K562 (cell line): Measurements from ENCODE around the gene ABHD16A. TPM values are rescaled to one million over a fixed set of nuclear protein-coding genes. Genes with fewer than 3 reads are reported as not detected.

Source experiments
- ATAC-seq: fragments of 200-7000 bp; cut with Tn5 transposase; 3 replicates; pipeline ENCODE4 v1.9.1; 2020; ENCODE audit warnings: moderate library complexity
- BruUV-seq: library from RNA; stranded (reverse); fragments of 400-500 nt; replicated peaks from 2 replicates; lab custom pipeline; 2021; lab: Mats Ljungman, UMichigan
- CTCF ChIA-PET: fragments of 300-600 bp; formaldehyde crosslinking; extraction: SDS; loops from one replicate; lab custom pipeline; 2021; ENCODE audit warnings: low intra/inter-chr PET ratio; lab: Yijun Ruan, JAX
- POLR2A ChIA-PET: fragments of 300-600, 350-650 bp; sonication (Branson Sonifier 250); formaldehyde crosslinking; extraction: SDS; loops from one replicate; lab custom pipeline; 2021; ENCODE audit warnings: antibody characterized with exemption, inconsistent platforms; lab: Yijun Ruan, JAX
- DNase-seq, 4 experiments: peaks; one replicate each; pipeline versions ENCODE4 v3.0.0 to v3.0.0-alpha.2; 2011 to 2018; ENCODE audit warnings: low spot score in 3 of 4, mixed read lengths in 3 of 4; ENCODE audit errors: extremely low read depth in 1 of 4
- FAIRE-seq: peaks from 2 replicates; lab custom pipeline; 2011; peaks lifted over from hg19 to GRCh38; lab: Jason Lieb, UNC
- H2AFZ ChIP-seq: 2 replicates; pipeline ENCODE4 v1.6.0; 2011; ENCODE audit warnings: low read depth, low read length, control low read depth, inconsistent platforms
- H3K27ac ChIP-seq: fragments of 200-600 bp; 3 replicates; pipeline ENCODE4 v1.8.0; 2011; ENCODE audit warnings: low read depth, mild to moderate bottlenecking, control low read depth, inconsistent platforms, low read length, moderate library complexity, mixed read lengths; ENCODE audit errors: extremely low read depth
- H3K27me3 ChIP-seq, 2 experiments: fragments of 300-600 bp in 1 of 2; 2 replicates in 1 of 2; 3 replicates in 1 of 2; pipeline versions ENCODE4 v1.6.0 to v1.8.0; 2011; ENCODE audit warnings: inconsistent platforms in 2 of 2, low read length in 2 of 2, mild to moderate bottlenecking in 1 of 2, mixed read lengths in 1 of 2, moderate library complexity in 1 of 2; ENCODE audit not compliant: control insufficient read depth in 2 of 2, insufficient read depth in 2 of 2
- H3K36me3 ChIP-seq: fragments of 300-600 bp; 3 replicates; pipeline ENCODE4 v1.8.0; 2011; ENCODE audit warnings: mild to moderate bottlenecking, low read length, inconsistent platforms; ENCODE audit not compliant: control insufficient read depth, insufficient read depth
- H3K4me1 ChIP-seq, 2 experiments: fragments of 200-600 bp in 1 of 2; replicated peaks in 1 of 2; 2 replicates in 1 of 2; 3 replicates in 1 of 2; pipeline versions ENCODE4 v1.5.1 to v1.8.0; 2011; ENCODE audit warnings: inconsistent platforms in 2 of 2, low read length in 2 of 2, mild to moderate bottlenecking in 1 of 2, mixed read lengths in 1 of 2, moderate library complexity in 1 of 2; ENCODE audit not compliant: control insufficient read depth in 2 of 2, insufficient read depth in 2 of 2
- H3K4me2 ChIP-seq: 2 replicates; pipeline ENCODE4 v1.6.1; 2011; ENCODE audit warnings: low read length, control low read depth, inconsistent platforms, mixed read lengths; ENCODE audit not compliant: insufficient read depth
- H3K4me3 ChIP-seq: fragments of 200-600 bp; sonication (generic), shearing (Covaris generic); 2 replicates; pipeline ENCODE4 v1.5.1; 2016; ENCODE audit warnings: control low read depth, inconsistent platforms
- H3K79me2 ChIP-seq: fragments of 200-600 bp; 3 replicates; pipeline ENCODE4 v1.8.0; 2011; ENCODE audit warnings: low read length, inconsistent platforms; ENCODE audit not compliant: control insufficient read depth, insufficient read depth
- H3K9ac ChIP-seq, 2 experiments: 2 replicates each; pipeline versions ENCODE4 v1.6.0 to v1.6.1; 2011; ENCODE audit warnings: low read depth in 2 of 2, low read length in 2 of 2, control low read depth in 1 of 2, inconsistent platforms in 1 of 2, mild to moderate bottlenecking in 1 of 2, mixed read lengths in 1 of 2; ENCODE audit not compliant: insufficient read depth in 1 of 2
- H3K9me1 ChIP-seq: one replicate; pipeline ENCODE4 v1.6.0; 2011; ENCODE audit warnings: inconsistent platforms, mild to moderate bottlenecking, low read length, moderate library complexity; ENCODE audit not compliant: control insufficient read depth, insufficient read depth
- H3K9me3 ChIP-seq: replicated peaks from 2 replicates; pipeline ENCODE4 v1.5.1; 2011; ENCODE audit warnings: low read depth, low read length, inconsistent platforms; ENCODE audit not compliant: control insufficient read depth, insufficient read depth
- H4K20me1 ChIP-seq: replicated peaks from 2 replicates; pipeline ENCODE4 v1.6.1; 2011; ENCODE audit warnings: low read length, inconsistent platforms, mixed read lengths; ENCODE audit not compliant: control insufficient read depth, insufficient read depth
- CBFB ChIP-seq: sonication (generic); formaldehyde crosslinking; IDR thresholded peaks from 2 replicates; pipeline ENCODE4 v1.4.0; 2020; ENCODE audit warnings: mild to moderate bottlenecking, missing genetic modification reagents
- FOSL1 ChIP-seq: fragments of 200-800 bp; sonication (Bioruptor generic); conservative IDR thresholded peaks from 2 replicates; pipeline ENCODE4 v1.6.1; 2016; ENCODE audit warnings: missing genetic modification characterization, missing compliant biosample characterization
- JUN ChIP-seq, 2 experiments: sonication (generic) in 1 of 2; formaldehyde crosslinking in 1 of 2; IDR thresholded peaks; 2 replicates each; pipeline versions ENCODE4 v1.6.1 to v1.8.0; 2012 to 2022; ENCODE audit warnings: borderline replicate concordance in 2 of 2, mild to moderate bottlenecking in 2 of 2, improper control_type of control experiment in 1 of 2, low read depth in 1 of 2, low read length in 1 of 2, missing genetic modification reagents in 1 of 2
- MTA3 ChIP-seq: fragments of 450-650 bp; formaldehyde crosslinking; IDR thresholded peaks from 2 replicates; pipeline ENCODE4 v1.6.1; 2017; ENCODE audit warnings: mild to moderate bottlenecking, borderline replicate concordance
- NR1H2 ChIP-seq: sonication (generic); formaldehyde crosslinking; IDR thresholded peaks from 2 replicates; pipeline ENCODE4 v1.4.0; 2020; ENCODE audit warnings: mild to moderate bottlenecking, missing genetic modification reagents
- PHB ChIP-seq: fragments of 250-450 bp; sonication (Bioruptor Pico); IDR thresholded peaks from 2 replicates; pipeline ENCODE4 v1.5.0; 2021
- POLR2G ChIP-seq: fragments of 200-400 bp; formaldehyde crosslinking; IDR thresholded peaks from 2 replicates; pipeline ENCODE4 v1.6.1; 2017; ENCODE audit warnings: low read depth, mild to moderate bottlenecking, antibody characterized with exemption, low read length, moderate library complexity
- RBFOX2 ChIP-seq: fragments of 200-400 bp; formaldehyde crosslinking; IDR thresholded peaks from 2 replicates; pipeline ENCODE4 v1.6.1; 2017; ENCODE audit warnings: low read depth, mild to moderate bottlenecking, low read length, moderate library complexity
- STAT5B ChIP-seq: fragments of 250-450 bp; sonication (Bioruptor Pico); IDR thresholded peaks from 2 replicates; pipeline ENCODE4 v1.8.0; 2021; ENCODE audit warnings: mild to moderate bottlenecking, inconsistent platforms
- ZNF212 ChIP-seq: fragments of 450-650 bp; formaldehyde crosslinking; IDR thresholded peaks from 2 replicates; pipeline ENCODE4 v1.4.0; 2020; ENCODE audit warnings: mild to moderate bottlenecking
- ZNF699 ChIP-seq: fragments of 250-450 bp; sonication (Bioruptor Pico); IDR thresholded peaks from 2 replicates; pipeline ENCODE4 v1.8.0; 2021; ENCODE audit warnings: mild to moderate bottlenecking, moderate library complexity; ENCODE audit not compliant: insufficient replicate concordance
- WGBS: fragments of 100-300 bp; shearing (Covaris generic); methylation state at CpG from one replicate; pipeline ENCODE4 v1.1.6; 2016; ENCODE audit warnings: low coverage, mixed read lengths; ENCODE audit not compliant: insufficient coverage; ENCODE audit errors: missing lambda C conversion rate; 5-methylcytosine and 5-hydroxymethylcytosine counted together
- in situ Hi-C: fragments of 300-500 bp; cut with MboI; formaldehyde crosslinking; loops from 4 replicates; pipeline ENCODE4 v1.15.0; 2018; ENCODE audit warnings: inconsistent platforms, mixed read lengths
- intact Hi-C: fragments of 100-400 bp; cut with micrococcal nuclease; formaldehyde crosslinking; loops from 2 replicates; pipeline ENCODE4 v1.14.2; 2022
- polyA plus RNA-seq, 8 experiments: library from polyadenylated mRNA; depleted of rRNA in 4 of 8; stranded (reverse) in 5 of 8; unstranded in 3 of 8; fragments of >200 nt; fragmentation: Nextera tagmentation in 2 of 8; fragmentation: Illumina TruSeq in 1 of 8; extraction: Ambion mirVana in 2 of 8; extraction: Trizol in 1 of 8; gene quantifications; 2 replicates each; pipeline versions ENCODE4 v1.2.1 to v1.2.3, GENCODE V29; 2011 to 2014; ENCODE audit warnings: inconsistent platforms in 1 of 8, missing spikeins in 1 of 8
- total RNA-seq, 7 experiments: library from RNA; depleted of rRNA in 6 of 7; stranded (reverse); fragments of >200 nt in 6 of 7; fragmentation: Illumina TruSeq in 2 of 7; extraction: Trizol in 2 of 7; gene quantifications; 2 replicates each; pipeline versions ENCODE4 v1.2.1 to v1.2.3, GENCODE V29; 2011 to 2021; ENCODE audit warnings: low replicate concordance in 1 of 7

Gene ABHD16A
- total and polyA plus RNA-seq, 9 of the 15 experiments (the other 6 are each of a cell fraction or from before 2014, with no cell fraction given), result 25.8 to 120 (median 81.6) TPM

- TF ChIP-seq STAT5B (no peak), ZNF212 (peak; percentile 84; the same call in 1 of the 2 replicates)
Measured at GRCh38 chr6:31702819-31703716, at the start of gene ABHD16A (continued).

DNA sequence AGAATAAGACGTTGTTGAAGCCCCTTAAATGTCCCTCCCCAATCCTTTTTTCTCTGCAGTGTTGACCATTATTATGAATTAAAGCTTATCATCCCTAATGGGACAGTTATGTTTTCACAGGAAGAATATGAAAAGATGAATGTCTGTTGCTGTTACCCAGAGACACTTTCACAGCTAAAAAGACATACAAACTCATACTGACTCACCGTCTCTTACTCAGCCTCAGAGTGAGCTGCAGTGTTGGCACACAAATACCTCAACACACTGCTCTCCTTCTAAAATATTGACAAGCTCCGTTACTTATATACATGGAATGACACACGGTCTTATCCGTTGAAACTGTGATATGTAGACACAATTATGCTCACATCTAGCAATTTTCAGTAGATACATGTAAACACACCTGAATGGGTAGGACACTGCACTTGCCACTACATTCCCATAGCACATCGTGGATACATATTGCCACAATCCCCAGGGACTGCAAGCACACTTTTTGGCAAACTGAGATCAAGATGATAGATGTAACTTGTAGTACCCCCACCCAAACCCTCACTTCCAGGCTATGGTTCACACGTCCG is 49.7 kb upstream of the ABHD16A start:
- intact Hi-C loops, result no loop called here
- POLR2A ChIA-PET, result interaction anchor here (0.5 to 7.7 kb wide), 12 partner anchors 8 to 99 kb away, joined by 3 to 108 read pairs (median 4); partner anchors contain the start of genes ABHD16A, CLIC1, GPANK1 and MSH5

More for the DNA sequence above, 49.7 kb upstream of the ABHD16A start:
- CTCF ChIA-PET, result no interaction called here
- no peak overlapping the region for H3K4me3 ChIP-seq
- H3K4me2 ChIP-seq, result no peak overlapping the region
- peaks cover 4% of the 10 kb centered on the region for H3K9me1 ChIP-seq
- BruUV-seq, result no TSS peak
- peaks cover 5 to 15% of the 10 kb centered on the region in 2 experiments for H3K4me1 ChIP-seq
- 0 out of 3 replicates have a peak overlapping the region, but pooled peaks have one; percentile 0 for H3K27ac ChIP-seq
- H4K20me1 ChIP-seq, result no peaks in the 10 kb centered on the region
- FAIRE-seq (no peak), ATAC-seq (peak; percentile 8), DNase-seq (no peak)
- no peaks in the 10 kb centered on the region for H3K9me3 ChIP-seq
- H3K9ac ChIP-seq, result peak overlapping the region in 1 of 2 experiments; percentile 69; a peak in 2 of 4 replicates
- no peaks in the 10 kb centered on the region for H3K27me3 ChIP-seq
- H3K36me3 ChIP-seq, result peaks cover 19% of the 10 kb centered on the region
- no peak for TF ChIP-seq ZNF699 (CRISPR knock-in tag)
- TF ChIP-seq CBFB (CRISPR knock-in tag), result 0 out of 2 replicates have a peak, but pooled peaks have one; percentile 46
- TF ChIP-seq FOSL1, result peak; percentile 52; the same call in 1 of the 2 replicates
- no peak for TF ChIP-seq PHB
- 0 out of 2 replicates have a peak, but pooled peaks have one; percentile 21 for TF ChIP-seq MTA3
- 0 out of 2 replicates have a peak, but pooled peaks have one; percentile 4 for TF ChIP-seq RBFOX2
- no peak for TF ChIP-seq JUN (IDR thresholded peaks at IDR 0.05; ENCODE audit: borderline replicate concordance, low read depth, low read length)
- TF ChIP-seq JUN (CRISPR knock-in tag; IDR thresholded peaks at IDR 0.05; ENCODE audit: borderline replicate concordance), result 0 out of 2 replicates have a peak, but pooled peaks have one; percentile 52
- peak; percentile 7; the same call in 1 of the 2 replicates for TF ChIP-seq POLR2G
- 0 out of 2 replicates have a peak, but pooled peaks have one; percentile 35 for TF ChIP-seq NR1H2 (CRISPR knock-in tag)
- WGBS, result 61% methylated on average over 8 of the region's 8 CpGs
- H3K79me2 ChIP-seq, result no peaks in the 10 kb centered on the region
- no peak overlapping the region for H2AFZ ChIP-seq
- in situ Hi-C loops, result no loop called here
